Esophagus muscularis mucosa (tissue), 4 donors: Measurements from ENCODE around the gene LTB4R.

Source experiments
- CTCF ChIP-seq, 3 experiments: fragments of 200-600 bp in 2 of 3; fragments of 450-650 bp in 1 of 3; sonication (generic) in 2 of 3; IDR thresholded peaks; one replicate each; pipeline ENCODE4 v1.5.1; 2017 to 2019; ENCODE audit warnings: antibody characterized with exemption in 3 of 3, mild to moderate bottlenecking in 2 of 3, moderate library complexity in 1 of 3
- EP300 ChIP-seq: sonication (generic); formaldehyde crosslinking; IDR thresholded peaks from one replicate; pipeline ENCODE4 v1.6.1; 2017; ENCODE audit warnings: antibody characterized with exemption
- POLR2A ChIP-seq: fragments of 450-650 bp; IDR thresholded peaks from one replicate; pipeline ENCODE4 v1.6.1; 2017; ENCODE audit warnings: antibody characterized with exemption, moderate library complexity, mild to moderate bottlenecking, low read depth
- POLR2AphosphoS5 ChIP-seq, 2 donors: sonication (generic); formaldehyde crosslinking; IDR thresholded peaks; one replicate each; pipeline ENCODE4 v1.6.1; 2017; ENCODE audit warnings: antibody characterized with exemption in 2 of 2

GRCh38 chr14:24353559-24354481 is 42.5 kb downstream of the LTB4R start:
- TF ChIP-seq CTCF (IDR thresholded peaks at IDR 0.05) = no peak
- TF ChIP-seq POLR2A = no peak
- no peak for TF ChIP-seq POLR2AphosphoS5 (IDR thresholded peaks at IDR 0.05)
- TF ChIP-seq EP300 = no peak
